ENCODE data around the gene B2M.
A peak's percentile ranks its signal among the peaks of the same experiment; 100 is the strongest.
"Not testable (repeated sequence)": the region's sequence is repeated elsewhere in the genome, so short reads cannot be mapped to it uniquely, and the experiment has no call there.

Gene B2M

GRCh38 chr15:44697014-44697413 is 14.3 kb upstream of the B2M start:
- H3K4me3 ChIP-seq (ENCODE audit: low read depth, low read length): no peak overlapping the region

GRCh38 chr15:44698641-44699040 is 12.7 kb upstream of the B2M start:
- H3K4me3 ChIP-seq (ENCODE audit: low read depth, low read length): no peak overlapping the region

DNA sequence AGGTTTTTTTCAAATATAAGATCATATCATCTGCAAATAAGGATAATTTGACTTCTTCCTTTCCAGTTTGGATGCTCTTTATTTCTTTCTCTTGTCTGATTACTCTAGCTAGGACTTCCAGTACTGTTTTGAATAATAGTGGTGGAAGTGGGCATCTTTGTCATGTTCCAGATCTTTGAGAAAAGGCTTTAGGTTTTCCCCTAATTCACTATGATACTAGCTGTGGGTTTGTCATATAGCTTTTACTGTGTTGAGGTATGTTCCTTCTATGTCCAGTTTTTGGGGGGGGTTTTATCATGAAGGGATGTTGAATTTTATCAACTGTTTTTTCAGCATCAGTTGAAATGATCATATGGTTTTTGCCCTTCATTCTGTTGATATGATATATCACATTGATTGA is 10.6 kb upstream of the B2M start:
- H3K4me3 ChIP-seq (ENCODE audit: low read depth, low read length): not testable (repeated sequence)

GRCh38 chr15:44705986-44706385 is 5.3 kb upstream of the B2M start:
- H3K4me3 ChIP-seq (ENCODE audit: low read depth, low read length): no peak overlapping the region

GRCh38 chr15:44706401-44706800 is 4.9 kb upstream of the B2M start:
- H3K4me3 ChIP-seq (ENCODE audit: low read depth, low read length): no peak overlapping the region

DNA sequence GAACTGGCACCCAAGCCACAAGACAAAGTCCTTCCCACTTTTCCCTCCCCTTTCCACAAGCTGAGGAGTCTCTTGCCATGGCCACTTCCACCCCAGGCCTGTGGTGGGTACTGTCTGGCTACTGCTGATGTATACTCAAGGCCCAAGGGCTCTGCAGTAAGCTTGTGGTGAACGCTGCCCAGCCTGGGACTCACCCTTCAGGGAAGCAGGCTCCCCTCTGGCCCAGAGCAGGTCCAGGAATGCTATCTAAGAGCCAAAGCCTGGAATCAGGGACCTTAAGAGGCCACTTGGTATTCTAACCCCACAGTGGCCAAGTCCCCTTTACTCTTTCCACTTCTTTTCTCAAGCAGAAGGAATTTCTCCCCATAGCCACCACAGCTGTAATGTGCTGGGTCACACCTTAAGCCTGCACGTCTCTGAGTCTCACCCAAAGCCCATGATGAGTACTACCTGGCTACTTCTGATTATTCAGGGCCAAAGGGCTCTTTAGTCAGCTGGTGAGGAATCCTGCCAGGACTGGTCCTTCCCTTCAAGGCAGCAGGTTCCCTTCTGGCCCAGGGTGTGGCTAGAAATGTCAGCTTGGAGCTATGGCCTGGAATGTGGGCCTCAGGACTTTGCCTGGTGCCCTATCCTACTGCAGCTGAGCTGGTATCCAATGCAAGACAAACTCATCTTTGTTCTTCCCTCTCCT is 4.2 kb upstream of the B2M start:
- H3K4me3 ChIP-seq (ENCODE audit: low read depth, low read length): no peak overlapping the region

GRCh38 chr15:44710236-44711095 is 851 bp upstream of the B2M start:
- peak overlapping the region; percentile 83 for H3K4me3 ChIP-seq (ENCODE audit: low read depth, low read length)

GRCh38 chr15:44711743-44712345 is 527 bp downstream of the B2M start:
- H3K4me3 ChIP-seq (ENCODE audit: low read depth, low read length): peak overlapping the region; percentile 83

GRCh38 chr15:44712346-44713005 is 1.2 kb downstream of the B2M start:
- H3K4me3 ChIP-seq (ENCODE audit: low read depth, low read length): peak overlapping the region; percentile 83

DNA sequence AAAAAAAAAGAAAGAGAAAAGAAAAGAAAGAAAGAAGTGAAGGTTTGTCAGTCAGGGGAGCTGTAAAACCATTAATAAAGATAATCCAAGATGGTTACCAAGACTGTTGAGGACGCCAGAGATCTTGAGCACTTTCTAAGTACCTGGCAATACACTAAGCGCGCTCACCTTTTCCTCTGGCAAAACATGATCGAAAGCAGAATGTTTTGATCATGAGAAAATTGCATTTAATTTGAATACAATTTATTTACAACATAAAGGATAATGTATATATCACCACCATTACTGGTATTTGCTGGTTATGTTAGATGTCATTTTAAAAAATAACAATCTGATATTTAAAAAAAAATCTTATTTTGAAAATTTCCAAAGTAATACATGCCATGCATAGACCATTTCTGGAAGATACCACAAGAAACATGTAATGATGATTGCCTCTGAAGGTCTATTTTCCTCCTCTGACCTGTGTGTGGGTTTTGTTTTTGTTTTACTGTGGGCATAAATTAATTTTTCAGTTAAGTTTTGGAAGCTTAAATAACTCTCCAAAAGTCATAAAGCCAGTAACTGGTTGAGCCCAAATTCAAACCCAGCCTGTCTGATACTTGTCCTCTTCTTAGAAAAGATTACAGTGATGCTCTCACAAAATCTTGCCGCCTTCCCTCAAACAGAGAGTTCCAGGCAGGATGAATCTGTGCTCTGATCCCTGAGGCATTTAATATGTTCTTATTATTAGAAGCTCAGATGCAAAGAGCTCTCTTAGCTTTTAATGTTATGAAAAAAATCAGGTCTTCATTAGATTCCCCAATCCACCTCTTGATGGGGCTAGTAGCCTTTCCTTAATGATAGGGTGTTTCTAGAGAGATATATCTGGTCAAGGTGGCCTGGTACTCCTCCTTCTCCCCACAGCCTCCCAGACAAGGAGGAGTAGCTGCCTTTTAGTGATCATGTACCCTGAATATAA is 2.0 kb downstream of the B2M start:
- no peak overlapping the region for H3K4me3 ChIP-seq (ENCODE audit: low read depth, low read length)

DNA sequence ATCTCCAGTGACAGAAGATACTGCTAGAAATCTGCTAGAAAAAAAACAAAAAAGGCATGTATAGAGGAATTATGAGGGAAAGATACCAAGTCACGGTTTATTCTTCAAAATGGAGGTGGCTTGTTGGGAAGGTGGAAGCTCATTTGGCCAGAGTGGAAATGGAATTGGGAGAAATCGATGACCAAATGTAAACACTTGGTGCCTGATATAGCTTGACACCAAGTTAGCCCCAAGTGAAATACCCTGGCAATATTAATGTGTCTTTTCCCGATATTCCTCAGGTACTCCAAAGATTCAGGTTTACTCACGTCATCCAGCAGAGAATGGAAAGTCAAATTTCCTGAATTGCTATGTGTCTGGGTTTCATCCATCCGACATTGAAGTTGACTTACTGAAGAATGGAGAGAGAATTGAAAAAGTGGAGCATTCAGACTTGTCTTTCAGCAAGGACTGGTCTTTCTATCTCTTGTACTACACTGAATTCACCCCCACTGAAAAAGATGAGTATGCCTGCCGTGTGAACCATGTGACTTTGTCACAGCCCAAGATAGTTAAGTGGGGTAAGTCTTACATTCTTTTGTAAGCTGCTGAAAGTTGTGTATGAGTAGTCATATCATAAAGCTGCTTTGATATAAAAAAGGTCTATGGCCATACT is 4.0 kb downstream of the B2M start:
- no peak overlapping the region for H3K4me3 ChIP-seq (ENCODE audit: low read depth, low read length)

- H3K4me3 ChIP-seq (ENCODE audit: low read depth, low read length): no peak overlapping the region
Measured at GRCh38 chr15:44715797-44716334, 4.5 kb downstream of the B2M start.

DNA sequence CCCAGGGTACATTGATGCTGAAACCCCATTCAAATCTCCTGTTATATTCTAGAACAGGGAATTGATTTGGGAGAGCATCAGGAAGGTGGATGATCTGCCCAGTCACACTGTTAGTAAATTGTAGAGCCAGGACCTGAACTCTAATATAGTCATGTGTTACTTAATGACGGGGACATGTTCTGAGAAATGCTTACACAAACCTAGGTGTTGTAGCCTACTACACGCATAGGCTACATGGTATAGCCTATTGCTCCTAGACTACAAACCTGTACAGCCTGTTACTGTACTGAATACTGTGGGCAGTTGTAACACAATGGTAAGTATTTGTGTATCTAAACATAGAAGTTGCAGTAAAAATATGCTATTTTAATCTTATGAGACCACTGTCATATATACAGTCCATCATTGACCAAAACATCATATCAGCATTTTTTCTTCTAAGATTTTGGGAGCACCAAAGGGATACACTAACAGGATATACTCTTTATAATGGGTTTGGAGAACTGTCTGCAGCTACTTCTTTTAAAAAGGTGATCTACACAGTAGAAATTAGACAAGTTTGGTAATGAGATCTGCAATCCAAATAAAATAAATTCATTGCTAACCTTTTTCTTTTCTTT is 5.8 kb downstream of the B2M start:
- no peak overlapping the region for H3K4me3 ChIP-seq (ENCODE audit: low read depth, low read length)

GRCh38 chr15:44718180-44718926 is 7.0 kb downstream of the B2M start:
- H3K4me3 ChIP-seq (ENCODE audit: low read depth, low read length): no peak overlapping the region

DNA sequence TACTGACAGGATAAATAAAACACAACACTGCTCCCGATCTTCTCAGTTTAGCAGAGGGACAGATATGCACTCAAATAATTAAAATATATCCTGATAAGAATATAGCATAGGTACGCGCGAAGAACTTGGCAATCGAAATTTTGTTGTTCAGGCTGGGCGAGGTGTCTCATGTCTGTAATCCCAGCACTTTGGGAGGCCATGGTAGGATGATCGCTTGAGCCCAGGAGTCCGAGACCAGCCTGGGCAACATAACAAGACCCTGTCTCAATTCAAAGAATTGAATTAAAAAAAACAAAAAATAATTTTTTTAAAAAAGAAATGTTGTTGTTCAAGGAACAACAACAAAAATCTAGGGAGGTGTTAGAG is 7.6 kb downstream of the B2M start:
- H3K4me3 ChIP-seq (ENCODE audit: low read depth, low read length): no peak overlapping the region

GRCh38 chr15:44719293-44719999 is 8.1 kb downstream of the B2M start:
- H3K4me3 ChIP-seq (ENCODE audit: low read depth, low read length): no peak overlapping the region

DNA sequence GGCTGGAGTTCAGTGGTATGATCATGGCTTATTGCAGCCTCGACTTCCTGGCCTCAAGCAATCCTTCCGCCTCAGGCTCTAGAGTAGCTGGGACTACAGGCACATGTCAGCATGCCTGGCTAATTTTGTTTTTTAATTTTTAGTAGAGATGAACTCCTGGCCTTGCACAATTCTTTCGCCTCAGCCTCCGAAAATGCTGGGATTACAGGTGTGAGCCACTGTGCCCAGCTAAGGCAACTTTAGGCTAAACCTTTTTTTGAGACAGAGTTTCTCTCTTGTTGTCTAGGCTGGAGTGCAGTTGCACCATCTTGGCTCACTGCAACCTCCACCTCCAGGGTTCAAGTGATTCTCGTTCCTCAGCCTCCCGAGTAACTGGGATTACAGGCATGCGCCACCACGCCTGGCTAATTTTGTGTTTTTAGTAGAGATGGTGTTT is 8.7 kb downstream of the B2M start:
- not testable (repeated sequence) for H3K4me3 ChIP-seq (ENCODE audit: low read depth, low read length)

Measured in iPS-11a (cell line).